Measurements from ENCODE around the gene TRIM33.

GRCh38 chr1:114503916-114504422 is 7.0 kb downstream of the TRIM33 start:
- TF ChIP-seq CTCF (IDR thresholded peaks at IDR 0.05) = no peak
- TF ChIP-seq EP300 (IDR thresholded peaks at IDR 0.05) = no peak
- TF ChIP-seq HOXA7 (CRISPR knock-in tag; IDR thresholded peaks at IDR 0.05) = no peak
- TF ChIP-seq REST (IDR thresholded peaks at IDR 0.05) = no peak
- TF ChIP-seq RAD21 (conservative IDR thresholded peaks at IDR 0.05 in 1 of 2, IDR thresholded peaks at IDR 0.05 in 1 of 2) = no peak
- TF ChIP-seq MAX (IDR thresholded peaks at IDR 0.05) = no peak
- TF ChIP-seq POLR2A (IDR thresholded peaks at IDR 0.05; ENCODE audit: low read length) = no peak
- no peak for TF ChIP-seq PBX3 (IDR thresholded peaks at IDR 0.05)
